HFFc6 (cell line): ENCODE measurements around the gene CAB39. TPM values are rescaled to one million over a fixed set of nuclear protein-coding genes. Genes with fewer than 3 reads are reported as not detected.

Source experiments
- DNase-seq: peaks from one replicate; pipeline ENCODE4 v3.0.0-alpha.2; 2018
- H3K27ac Mint-ChIP-seq: 2 replicates; pipeline ENCODE4 v1.8.0; 2020; ENCODE audit warnings: mild to moderate bottlenecking, mixed read lengths
- H3K27me3 Mint-ChIP-seq: 2 replicates; pipeline ENCODE4 v1.8.0; 2021; ENCODE audit warnings: mild to moderate bottlenecking, moderate library complexity, mixed read lengths; ENCODE audit not compliant: insufficient read depth
- H3K36me3 Mint-ChIP-seq: 2 replicates; pipeline ENCODE4 v1.8.0; 2021; ENCODE audit warnings: low read depth, mixed read lengths
- H3K4me1 Mint-ChIP-seq: 2 replicates; pipeline ENCODE4 v1.8.0; 2020; ENCODE audit warnings: low read depth, mixed read lengths
- H3K4me3 Mint-ChIP-seq: 2 replicates; pipeline ENCODE4 v1.8.0; 2020; ENCODE audit warnings: mild to moderate bottlenecking, moderate library complexity, mixed read lengths
- H3K9me3 Mint-ChIP-seq: 2 replicates; pipeline ENCODE4 v1.8.0; 2020; ENCODE audit warnings: mild to moderate bottlenecking, mixed read lengths
- total RNA-seq, 6 experiments: library from RNA; stranded (reverse); fragmentation: NEBNext Ultra II Directional; extraction: Animal tissue kit (Norgen Biotek cat#: 25700); gene quantifications; 2 replicates in 1 of 6; 3 replicates in 5 of 6; pipeline ENCODE4 v1.2.3, GENCODE V29; 2021
- TF ChIP-seq, protein P1 (sequence below): fragments of 200-600 bp; sonication (generic); IDR thresholded peaks from 2 replicates; pipeline ENCODE4 v1.5.0; 2021; ENCODE audit warnings: antibody characterized with exemption, mild to moderate bottlenecking

CAB39 gene
- total RNA-seq, 6 experiments from 2014 or later = 50.5 to 60.5 (median 55.4) TPM

- Mint-ChIP-seq H3K27me3 (no peaks in the 10 kb centered on the region), H3K4me1 (peaks cover 63% of the 10 kb centered on the region), H3K36me3 (peaks cover 87% of the 10 kb centered on the region), H3K9me3 (peaks cover 32% of the 10 kb centered on the region), H3K4me3 (no peak overlapping the region; the same call in 1 of the 2 replicates), H3K27ac (no peak overlapping the region)
- no peak for DNase-seq
- TF ChIP-seq, protein P1, sequence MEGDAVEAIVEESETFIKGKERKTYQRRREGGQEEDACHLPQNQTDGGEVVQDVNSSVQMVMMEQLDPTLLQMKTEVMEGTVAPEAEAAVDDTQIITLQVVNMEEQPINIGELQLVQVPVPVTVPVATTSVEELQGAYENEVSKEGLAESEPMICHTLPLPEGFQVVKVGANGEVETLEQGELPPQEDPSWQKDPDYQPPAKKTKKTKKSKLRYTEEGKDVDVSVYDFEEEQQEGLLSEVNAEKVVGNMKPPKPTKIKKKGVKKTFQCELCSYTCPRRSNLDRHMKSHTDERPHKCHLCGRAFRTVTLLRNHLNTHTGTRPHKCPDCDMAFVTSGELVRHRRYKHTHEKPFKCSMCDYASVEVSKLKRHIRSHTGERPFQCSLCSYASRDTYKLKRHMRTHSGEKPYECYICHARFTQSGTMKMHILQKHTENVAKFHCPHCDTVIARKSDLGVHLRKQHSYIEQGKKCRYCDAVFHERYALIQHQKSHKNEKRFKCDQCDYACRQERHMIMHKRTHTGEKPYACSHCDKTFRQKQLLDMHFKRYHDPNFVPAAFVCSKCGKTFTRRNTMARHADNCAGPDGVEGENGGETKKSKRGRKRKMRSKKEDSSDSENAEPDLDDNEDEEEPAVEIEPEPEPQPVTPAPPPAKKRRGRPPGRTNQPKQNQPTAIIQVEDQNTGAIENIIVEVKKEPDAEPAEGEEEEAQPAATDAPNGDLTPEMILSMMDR = no peak
These were observed 70.5 kb downstream of the CAB39 start for GRCh38 chr2:230783101-230783500.

DNA sequence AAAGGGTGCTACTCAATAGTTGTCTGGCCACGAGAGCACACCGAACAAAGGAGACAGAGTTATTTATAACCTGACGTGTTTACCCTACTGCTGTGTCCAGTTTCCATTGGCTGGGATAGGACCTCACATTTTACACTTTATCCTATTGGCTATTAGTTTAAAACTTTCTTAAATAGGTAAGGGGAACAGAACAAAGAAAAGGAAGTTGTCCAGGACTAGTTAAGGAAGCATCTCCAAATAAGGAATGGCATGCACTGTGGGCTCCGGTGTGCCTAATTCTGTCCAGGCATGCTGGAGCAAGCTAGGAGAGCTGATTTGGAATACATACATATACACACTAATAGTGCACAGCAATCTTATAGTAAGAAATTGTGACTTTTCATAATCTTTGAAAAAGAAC is 72.2 kb downstream of the CAB39 start:
- Mint-ChIP-seq H3K9me3 (peaks cover 48% of the 10 kb centered on the region), H3K27ac (peak overlapping the region; percentile 12; the same call in 1 of the 2 replicates), H3K36me3 (peaks cover 89% of the 10 kb centered on the region), H3K27me3 (peaks cover 2% of the 10 kb centered on the region; the same call in 1 of the 2 replicates), H3K4me3 (no peak overlapping the region), H3K4me1 (peaks cover 46% of the 10 kb centered on the region)
- no peak for DNase-seq
- TF ChIP-seq, protein P1 = no peak

- Mint-ChIP-seq H3K4me1 (peaks cover 44% of the 10 kb centered on the region), H3K27me3 (peaks cover 2% of the 10 kb centered on the region; the same call in 1 of the 2 replicates), H3K4me3 (no peak overlapping the region), H3K36me3 (peaks cover 89% of the 10 kb centered on the region), H3K9me3 (peaks cover 53% of the 10 kb centered on the region), H3K27ac (peak overlapping the region; percentile 12; the same call in 1 of the 2 replicates)
- TF ChIP-seq, protein P1 = no peak
- DNase-seq = no peak
These were observed 72.7 kb downstream of the CAB39 start for GRCh38 chr2:230785346-230785745.

GRCh38 chr2:230787101-230787500 is 74.5 kb downstream of the CAB39 start:
- peaks cover 2% of the 10 kb centered on the region; the same call in 1 of the 2 replicates for H3K27me3 Mint-ChIP-seq
- H3K27ac Mint-ChIP-seq = no peak overlapping the region
- DNase-seq = no peak
- peaks cover 43% of the 10 kb centered on the region for H3K4me1 Mint-ChIP-seq
- H3K36me3 Mint-ChIP-seq = peaks cover 92% of the 10 kb centered on the region
- peaks cover 55% of the 10 kb centered on the region for H3K9me3 Mint-ChIP-seq
- TF ChIP-seq, protein P1 = no peak
- no peak overlapping the region for H3K4me3 Mint-ChIP-seq

DNA sequence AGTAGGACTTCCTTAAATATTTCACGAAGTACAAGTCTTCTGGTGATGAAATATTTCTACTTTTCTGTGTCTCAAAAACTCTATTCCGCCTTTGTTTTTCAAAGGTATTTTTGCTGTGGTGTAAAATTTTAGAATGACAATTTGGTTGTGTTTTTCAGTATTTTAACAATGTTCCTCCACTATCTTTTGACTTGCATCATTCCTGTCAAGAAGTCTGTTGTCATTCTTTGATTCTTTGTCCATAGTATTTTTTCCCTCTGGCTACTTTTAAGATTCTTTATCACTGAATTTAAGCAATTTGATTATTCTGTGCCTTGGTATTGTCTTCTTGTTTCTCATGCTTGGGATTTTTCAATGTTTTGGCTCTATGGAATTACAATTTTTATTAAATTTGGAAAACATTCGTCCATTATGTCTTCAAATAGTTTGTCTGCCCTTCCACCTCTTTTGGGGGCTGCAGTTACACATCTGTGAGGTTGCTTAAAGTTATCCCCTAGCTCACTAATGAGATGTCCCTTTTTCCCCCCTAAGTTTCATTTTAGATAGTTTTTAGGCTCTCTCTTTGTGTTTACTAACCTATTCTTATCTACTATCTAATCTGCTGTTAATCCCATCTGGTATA is 76.0 kb downstream of the CAB39 start:
- no peak for DNase-seq
- TF ChIP-seq, protein P1 = no peak
- Mint-ChIP-seq H3K36me3 (peaks cover 95% of the 10 kb centered on the region), H3K27ac (no peak overlapping the region), H3K4me1 (peaks cover 55% of the 10 kb centered on the region), H3K4me3 (no peak overlapping the region), H3K27me3 (peaks cover 2% of the 10 kb centered on the region; the same call in 1 of the 2 replicates), H3K9me3 (peaks cover 62% of the 10 kb centered on the region)
